Tibial nerve (tissue), 3 donors: ENCODE measurements around the gene ASCL4.

Source experiments
- POLR2A ChIP-seq, 2 donors: fragments of 450-650 bp; IDR thresholded peaks; one replicate each; pipeline ENCODE4 v1.6.1; 2017; ENCODE audit warnings: antibody characterized with exemption in 2 of 2, mild to moderate bottlenecking in 2 of 2, moderate library complexity in 2 of 2
- TF ChIP-seq, protein P1 (sequence below), 5 experiments: fragments of 200-600 bp in 3 of 5; fragments of 450-650 bp in 2 of 5; sonication (generic) in 3 of 5; IDR thresholded peaks; one replicate each; pipeline ENCODE4 v1.5.1; 2016 to 2019; ENCODE audit warnings: antibody characterized with exemption in 5 of 5, mild to moderate bottlenecking in 3 of 5, moderate library complexity in 2 of 5

DNA sequence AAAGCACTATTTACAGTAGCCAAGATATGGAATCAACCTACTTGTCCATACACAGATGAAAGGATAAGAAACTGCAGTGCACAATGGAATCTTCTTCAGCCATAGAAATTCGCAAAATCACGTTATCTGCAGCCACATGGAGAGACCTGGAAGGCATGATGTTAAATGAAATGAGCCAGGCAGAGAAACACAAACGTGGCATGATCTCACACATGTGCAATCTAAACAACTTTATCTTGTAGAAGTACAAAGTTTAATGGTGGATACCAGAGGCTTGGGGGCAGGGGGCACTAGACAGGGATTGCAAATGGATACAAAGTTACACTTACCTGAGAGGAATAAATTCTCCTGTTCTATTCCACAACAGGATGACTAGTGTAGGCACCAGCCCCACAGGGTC is 24.1 kb downstream of the ASCL4 start:
- TF ChIP-seq, protein P1, sequence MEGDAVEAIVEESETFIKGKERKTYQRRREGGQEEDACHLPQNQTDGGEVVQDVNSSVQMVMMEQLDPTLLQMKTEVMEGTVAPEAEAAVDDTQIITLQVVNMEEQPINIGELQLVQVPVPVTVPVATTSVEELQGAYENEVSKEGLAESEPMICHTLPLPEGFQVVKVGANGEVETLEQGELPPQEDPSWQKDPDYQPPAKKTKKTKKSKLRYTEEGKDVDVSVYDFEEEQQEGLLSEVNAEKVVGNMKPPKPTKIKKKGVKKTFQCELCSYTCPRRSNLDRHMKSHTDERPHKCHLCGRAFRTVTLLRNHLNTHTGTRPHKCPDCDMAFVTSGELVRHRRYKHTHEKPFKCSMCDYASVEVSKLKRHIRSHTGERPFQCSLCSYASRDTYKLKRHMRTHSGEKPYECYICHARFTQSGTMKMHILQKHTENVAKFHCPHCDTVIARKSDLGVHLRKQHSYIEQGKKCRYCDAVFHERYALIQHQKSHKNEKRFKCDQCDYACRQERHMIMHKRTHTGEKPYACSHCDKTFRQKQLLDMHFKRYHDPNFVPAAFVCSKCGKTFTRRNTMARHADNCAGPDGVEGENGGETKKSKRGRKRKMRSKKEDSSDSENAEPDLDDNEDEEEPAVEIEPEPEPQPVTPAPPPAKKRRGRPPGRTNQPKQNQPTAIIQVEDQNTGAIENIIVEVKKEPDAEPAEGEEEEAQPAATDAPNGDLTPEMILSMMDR (IDR thresholded peaks at IDR 0.05), result no peak
- no peak for TF ChIP-seq POLR2A (IDR thresholded peaks at IDR 0.05)
